ENCODE results near the gene NDUFV1.
"Not testable (repeated sequence)": the region's sequence is repeated elsewhere in the genome, so short reads cannot be mapped to it uniquely, and the experiment has no call there.

The NDUFV1 gene

DNA sequence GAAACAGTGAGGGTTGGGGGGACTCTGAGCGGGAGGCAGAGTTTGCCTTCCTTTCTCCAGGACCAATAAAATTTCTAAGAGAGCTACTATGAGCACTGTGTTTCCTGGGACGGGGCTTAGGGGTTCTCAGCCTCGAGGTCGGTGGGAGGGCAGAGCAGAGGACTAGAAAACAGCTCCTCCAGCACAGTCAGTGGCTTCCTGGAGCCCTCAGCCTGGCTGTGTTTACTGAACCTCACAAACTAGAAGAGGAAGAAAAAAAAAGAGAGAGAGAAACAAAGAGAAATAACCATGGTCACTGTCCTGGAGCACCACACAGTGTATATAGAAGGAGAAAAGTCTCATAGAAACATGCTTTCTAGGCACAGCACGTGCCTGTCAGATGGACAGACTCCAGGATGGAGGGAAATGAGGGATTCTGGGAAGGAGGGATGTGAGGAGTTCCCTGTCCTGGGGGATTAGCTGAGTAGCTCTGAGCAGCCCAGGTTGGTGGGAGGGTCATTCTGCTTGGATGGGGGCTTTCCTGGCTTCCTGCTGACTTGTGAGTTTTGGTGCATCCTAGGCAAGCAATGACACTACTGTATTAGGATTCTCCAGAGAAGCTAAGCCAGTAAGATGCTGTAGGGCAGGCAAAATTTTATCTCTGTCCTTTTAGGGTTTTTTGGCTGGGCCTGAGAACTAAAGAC lies 20.0 kb upstream of the NDUFV1 start:
- no peak for DNase-seq

GRCh38 chr11:67588136-67588503 lies 18.6 kb upstream of the NDUFV1 start:
- no peak for DNase-seq

GRCh38 chr11:67588899-67589415 lies 17.8 kb upstream of the NDUFV1 start:
- not testable (repeated sequence) for DNase-seq

DNA sequence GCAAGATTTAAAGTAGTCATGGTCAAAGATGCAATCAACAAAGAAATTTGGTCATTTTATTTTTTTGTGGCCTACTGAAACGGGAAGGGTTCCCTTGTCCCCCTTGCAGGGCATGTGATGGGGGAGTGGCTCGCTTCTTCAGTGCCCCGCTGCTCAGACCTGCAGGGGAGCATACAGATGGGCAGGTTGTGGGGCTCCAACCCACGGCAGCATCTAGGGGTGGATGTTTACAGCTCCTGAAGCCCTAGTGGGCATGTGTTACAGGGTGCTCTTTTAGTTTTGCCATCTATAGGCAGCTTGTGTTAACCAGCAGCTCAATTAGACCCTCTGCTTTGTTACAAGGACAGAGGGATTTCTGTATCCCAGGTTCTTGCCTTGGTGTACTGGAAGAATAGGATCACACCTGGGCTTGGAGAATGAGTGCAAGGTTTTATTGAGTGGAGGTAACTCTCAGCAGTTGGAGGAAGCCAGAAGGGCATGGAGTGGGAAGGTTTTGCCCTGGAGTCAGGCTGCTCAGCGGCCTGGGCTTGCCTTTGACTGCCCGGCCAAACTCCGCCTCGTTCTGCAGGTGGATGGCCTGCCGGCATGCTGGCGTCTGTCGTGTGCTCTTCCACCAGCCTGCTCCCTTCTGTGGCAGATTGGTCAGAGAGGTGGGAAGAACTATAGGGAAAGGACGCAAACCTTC lies 13.7 kb upstream of the NDUFV1 start:
- DNase-seq = no peak

DNA sequence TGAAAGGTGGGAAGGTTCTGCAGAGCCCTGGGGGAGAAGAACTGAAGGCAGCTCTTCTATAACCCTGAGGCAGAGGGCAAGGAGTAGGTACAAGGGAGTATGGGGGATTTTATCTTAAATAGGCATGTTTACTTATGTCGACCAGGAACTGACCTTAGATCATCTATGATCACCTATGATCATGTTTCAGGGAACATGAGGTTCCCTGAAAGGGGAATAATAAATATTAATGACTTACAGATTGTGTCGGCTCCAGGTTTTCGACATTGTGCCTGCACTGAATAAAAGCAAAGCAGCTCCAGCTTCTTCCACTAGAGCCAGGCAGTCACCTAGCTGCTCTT lies 13.2 kb upstream of the NDUFV1 start:
- DNase-seq = no peak

- no peak for DNase-seq
These were observed 12.3 kb upstream of the NDUFV1 start for GRCh38 chr11:67594480-67594879.

- no peak for DNase-seq
These were observed 9.9 kb upstream of the NDUFV1 start for GRCh38 chr11:67596753-67597300.

DNA sequence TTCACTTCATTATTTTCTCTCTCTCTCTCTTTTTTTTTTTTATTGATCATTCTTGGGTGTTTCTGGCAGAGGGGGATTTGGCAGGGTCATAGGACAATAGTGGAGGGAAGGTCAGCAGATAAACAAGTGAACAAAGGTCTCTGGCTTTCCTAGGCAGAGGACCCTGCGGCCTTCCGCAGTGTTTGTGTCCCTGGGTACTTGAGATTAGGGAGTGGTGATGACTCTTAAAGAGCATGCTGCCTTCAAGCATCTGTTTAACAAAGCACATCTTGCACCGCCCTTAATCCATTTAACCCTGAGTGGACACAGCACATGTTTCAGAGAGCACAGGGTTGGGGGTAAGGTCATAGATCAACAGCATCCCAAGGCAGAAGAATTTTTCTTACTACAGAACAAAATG lies 9.3 kb upstream of the NDUFV1 start:
- DNase-seq = not testable (repeated sequence)

GRCh38 chr11:67597963-67598362 lies 8.8 kb upstream of the NDUFV1 start:
- DNase-seq = not testable (repeated sequence)

GRCh38 chr11:67599149-67599548 lies 7.6 kb upstream of the NDUFV1 start:
- DNase-seq = no peak

GRCh38 chr11:67600324-67601029 lies 6.3 kb upstream of the NDUFV1 start:
- DNase-seq = no peak

GRCh38 chr11:67601098-67601497 lies 5.6 kb upstream of the NDUFV1 start:
- no peak for DNase-seq

DNA sequence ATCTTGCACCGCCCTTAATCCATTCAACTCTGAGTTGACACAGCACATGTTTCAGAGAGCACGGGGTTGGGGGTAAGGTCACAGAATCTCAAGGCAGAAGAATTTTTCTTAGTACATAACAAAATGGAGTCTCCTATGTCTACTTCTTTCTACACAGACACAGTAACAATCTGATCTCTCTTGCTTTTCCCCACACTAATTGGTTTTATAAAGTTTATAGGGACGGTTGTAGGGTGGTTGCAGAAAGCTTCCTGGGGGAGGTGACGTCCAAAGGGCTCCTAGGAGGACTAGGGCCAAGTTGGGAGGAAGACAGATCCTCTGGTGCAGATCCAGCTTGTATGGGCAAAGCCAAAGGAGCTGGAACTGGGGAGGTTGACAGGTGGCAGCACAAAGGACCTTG lies 2.6 kb upstream of the NDUFV1 start:
- not testable (repeated sequence) for DNase-seq

DNA sequence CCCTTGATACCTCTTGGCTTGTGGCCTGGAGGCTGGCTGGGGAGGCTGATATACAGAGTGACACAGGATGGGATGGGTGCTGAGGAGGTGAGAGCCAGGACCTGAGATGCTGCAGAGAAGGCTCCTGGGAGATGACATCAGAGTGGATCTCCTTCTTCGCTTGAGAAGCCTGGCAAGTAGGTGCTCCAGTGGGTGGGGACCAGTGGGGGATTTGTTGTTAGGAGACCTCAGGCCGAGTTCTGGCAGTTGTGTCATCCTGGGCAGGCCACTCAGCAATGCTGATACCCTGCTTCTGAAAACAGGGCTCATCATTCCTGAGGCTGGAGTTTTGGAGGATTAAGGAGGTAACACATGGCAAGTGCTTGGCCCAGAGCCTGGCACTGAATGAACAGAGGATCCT lies 1.9 kb upstream of the NDUFV1 start:
- no peak for DNase-seq

GRCh38 chr11:67605231-67606011 lies 1.3 kb upstream of the NDUFV1 start:
- DNase-seq = no peak

DNA sequence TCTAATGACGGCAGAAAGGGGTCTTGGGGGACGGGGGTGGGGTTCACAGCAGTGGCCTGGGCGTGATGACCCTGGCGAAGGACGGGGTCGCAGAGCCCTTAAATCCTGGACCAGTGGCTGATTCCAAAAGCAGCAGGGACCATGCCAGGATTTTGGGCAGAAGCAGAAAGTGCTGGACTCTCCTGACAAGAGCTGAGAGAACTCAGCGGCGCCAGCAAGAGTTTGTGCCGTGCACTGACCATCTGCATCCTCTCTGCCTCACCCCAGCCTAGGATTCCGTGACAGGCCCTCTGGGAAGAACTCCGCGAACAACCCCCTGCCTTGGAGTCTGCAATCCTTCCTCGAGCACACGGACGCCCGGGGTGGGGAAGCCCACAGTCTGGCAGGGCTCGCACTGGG lies 644 bp upstream of the NDUFV1 start:
- no peak for DNase-seq

DNA sequence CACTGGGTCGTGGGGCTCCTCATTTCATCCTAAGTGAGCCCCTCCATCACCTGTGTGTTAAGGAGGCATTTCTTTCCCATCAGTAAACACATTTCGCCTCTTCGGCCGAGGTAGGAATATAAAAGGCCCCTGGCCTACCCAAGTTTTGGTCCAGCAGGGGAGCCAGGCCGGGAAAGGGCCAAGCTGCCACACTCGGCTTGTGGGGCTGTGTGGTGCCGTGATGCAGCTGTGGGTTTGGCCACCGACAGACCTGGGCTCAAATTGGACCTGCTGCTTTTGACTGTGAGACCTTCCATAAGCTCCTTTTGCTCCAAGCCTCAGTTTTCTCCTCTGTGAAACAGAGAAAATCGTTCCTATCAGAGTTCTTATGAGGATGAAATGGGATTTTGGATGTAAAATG lies 771 bp downstream of the NDUFV1 start:
- no peak for DNase-seq

- DNase-seq = no peak
These were observed 1.8 kb downstream of the NDUFV1 start for GRCh38 chr11:67608486-67608885.

GRCh38 chr11:67609316-67609715 lies 2.6 kb downstream of the NDUFV1 start:
- no peak for DNase-seq

GRCh38 chr11:67610302-67610868 lies 3.6 kb downstream of the NDUFV1 start:
- no peak for DNase-seq

DNA sequence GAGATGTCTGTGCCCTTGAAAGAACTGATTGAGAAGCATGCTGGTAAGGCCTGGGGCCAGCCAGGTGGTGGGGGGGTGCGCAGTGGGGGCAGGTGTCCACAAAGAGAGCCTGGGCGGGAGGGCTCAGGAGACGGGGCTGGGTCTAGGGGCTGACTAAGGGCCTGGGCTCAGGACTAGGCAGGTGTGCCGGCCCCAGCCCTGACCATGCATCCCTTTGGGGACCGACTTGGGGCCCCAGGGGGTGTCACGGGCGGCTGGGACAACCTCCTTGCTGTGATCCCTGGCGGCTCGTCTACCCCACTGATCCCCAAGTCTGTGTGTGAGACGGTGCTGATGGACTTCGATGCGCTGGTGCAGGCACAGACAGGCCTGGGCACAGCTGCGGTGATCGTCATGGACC lies 4.4 kb downstream of the NDUFV1 start:
- DNase-seq = no peak

Data from activated CD4-positive, alpha-beta T cell treated with anti-CD3 and anti-CD28 coated beads, Interleukin-2, amount 50 U/mL, for 1 hour (primary cell).